ENCODE results near the gene ATG4A. TPM values are rescaled to one million over a fixed set of nuclear protein-coding genes. Genes with fewer than 3 reads are reported as not detected.

ATG4A gene
- total and polyA plus RNA-seq, 2 donors (not counting 1 experiment from before 2014, with no cell fraction given) = 13.5 to 13.8 TPM

DNA sequence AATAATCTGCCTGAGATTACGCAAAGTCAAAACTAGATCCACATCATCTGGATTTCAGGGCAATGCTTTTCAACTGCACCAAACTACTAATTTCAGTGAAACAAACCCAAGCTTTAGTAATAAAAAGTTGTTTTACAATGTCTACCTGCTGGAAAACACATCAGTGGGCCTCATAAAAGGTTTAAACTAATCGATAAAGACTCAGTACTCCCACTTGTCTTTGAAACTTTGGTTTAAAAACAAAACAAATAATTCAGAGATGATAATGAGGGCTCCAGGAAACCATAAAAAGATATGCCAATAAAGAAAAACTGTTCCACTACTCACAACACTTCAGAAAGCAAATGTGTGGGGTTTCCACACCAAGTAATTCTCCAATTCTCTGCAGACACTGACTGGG, 10.5 kb upstream of the ATG4A start:
- Histone ChIP-seq H3K4me2 (ENCODE audit: extremely low read depth, insufficient read depth, low read length) (no peak overlapping the region), H4K20me1 (ENCODE audit: control insufficient read depth, extremely low read depth, insufficient read depth, low read length) (no peaks in the 10 kb centered on the region)

GRCh38 chrX:108087792-108088191, 3.8 kb upstream of the ATG4A start:
- DNase-seq (ENCODE audit: low read depth in 2 of 2) = no peak
- H2AFZ ChIP-seq (ENCODE audit: low read length) = no peak overlapping the region
- H3K27ac ChIP-seq (ENCODE audit: insufficient read depth, low read length) = no peak overlapping the region
- peaks cover 3% of the 10 kb centered on the region for H3K36me3 ChIP-seq (ENCODE audit: control insufficient read depth, insufficient read depth, low read length)
- H3K4me1 ChIP-seq (ENCODE audit: control insufficient read depth, extremely low read depth, insufficient read depth, low read length) = no peaks in the 10 kb centered on the region
- peaks cover 11% of the 10 kb centered on the region for H3K79me2 ChIP-seq (ENCODE audit: control insufficient read depth, insufficient read depth, low read length)
- H3K4me2 ChIP-seq (ENCODE audit: extremely low read depth, insufficient read depth, low read length) = no peak overlapping the region
- no peak overlapping the region for H3K4me3 ChIP-seq (replicated peaks in 1 of 4; ENCODE audit: control extremely low read depth in 1 of 4, insufficient read depth in 1 of 4, low read depth in 3 of 4, low read length in 4 of 4)
- H3K27me3 ChIP-seq (ENCODE audit: control insufficient read depth, insufficient read depth, low read length) = no peaks in the 10 kb centered on the region
- H3K9me3 ChIP-seq (ENCODE audit: control insufficient read depth, insufficient read depth, low read depth, low read length) = no peaks in the 10 kb centered on the region
- H4K20me1 ChIP-seq (ENCODE audit: control insufficient read depth, extremely low read depth, insufficient read depth, low read length) = no peaks in the 10 kb centered on the region
- TF ChIP-seq EZH2 (IDR thresholded peaks at IDR 0.05; ENCODE audit: low read length, missing control alignments) (no peak), CTCF (conservative IDR thresholded peaks at IDR 0.05 in 1 of 2, IDR thresholded peaks at IDR 0.05 in 1 of 2; ENCODE audit: low read depth in 1 of 2, low read length in 2 of 2) (no peak)
- H3K9ac ChIP-seq (ENCODE audit: insufficient read depth, low read length) = no peak overlapping the region

More for the DNA sequence above, 10.5 kb upstream of the ATG4A start:
- TF ChIP-seq EZH2 (IDR thresholded peaks at IDR 0.05; ENCODE audit: low read length, missing control alignments) (no peak), CTCF (conservative IDR thresholded peaks at IDR 0.05 in 1 of 2, IDR thresholded peaks at IDR 0.05 in 1 of 2; ENCODE audit: low read depth in 1 of 2, low read length in 2 of 2) (no peak)
- DNase-seq (ENCODE audit: low read depth in 2 of 2) = no peak
- Histone ChIP-seq H3K9me3 (ENCODE audit: control insufficient read depth, insufficient read depth, low read depth, low read length) (no peaks in the 10 kb centered on the region), H3K79me2 (ENCODE audit: control insufficient read depth, insufficient read depth, low read length) (no peaks in the 10 kb centered on the region), H3K27me3 (ENCODE audit: control insufficient read depth, insufficient read depth, low read length) (no peaks in the 10 kb centered on the region), H3K36me3 (ENCODE audit: control insufficient read depth, insufficient read depth, low read length) (no peaks in the 10 kb centered on the region), H3K4me1 (ENCODE audit: control insufficient read depth, extremely low read depth, insufficient read depth, low read length) (no peaks in the 10 kb centered on the region), H2AFZ (ENCODE audit: low read length) (no peak overlapping the region), H3K9ac (ENCODE audit: insufficient read depth, low read length) (no peak overlapping the region), H3K27ac (ENCODE audit: insufficient read depth, low read length) (no peak overlapping the region), H3K4me3 (replicated peaks in 1 of 4; ENCODE audit: control extremely low read depth in 1 of 4, insufficient read depth in 1 of 4, low read depth in 3 of 4, low read length in 4 of 4) (no peak overlapping the region)

DNA sequence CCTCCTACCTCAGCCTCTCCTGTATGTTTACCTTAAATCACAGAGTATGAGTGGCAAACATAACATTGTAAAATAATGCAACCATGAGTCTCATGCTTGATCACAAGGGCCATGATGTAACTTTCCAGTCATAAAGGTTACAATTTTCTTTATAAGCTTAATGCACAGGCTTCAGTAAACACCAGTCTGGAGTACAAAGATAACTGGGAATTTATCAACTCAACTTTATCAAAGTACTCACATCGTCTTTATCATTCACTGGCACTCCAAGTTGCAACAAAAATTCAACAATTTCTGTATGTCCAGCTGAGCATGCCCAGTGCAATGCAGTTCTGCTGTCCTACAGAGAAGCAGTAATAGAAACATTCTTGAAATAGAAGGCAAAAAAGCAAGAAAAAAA, 3.1 kb upstream of the ATG4A start:
- H3K9me3 ChIP-seq (ENCODE audit: control insufficient read depth, insufficient read depth, low read depth, low read length) = no peaks in the 10 kb centered on the region
- H3K27ac ChIP-seq (ENCODE audit: insufficient read depth, low read length) = no peak overlapping the region
- no peak for DNase-seq (ENCODE audit: low read depth in 2 of 2)
- H3K9ac ChIP-seq (ENCODE audit: insufficient read depth, low read length) = no peak overlapping the region
- H3K27me3 ChIP-seq (ENCODE audit: control insufficient read depth, insufficient read depth, low read length) = no peaks in the 10 kb centered on the region
- no peak overlapping the region for H2AFZ ChIP-seq (ENCODE audit: low read length)
- peaks cover 3% of the 10 kb centered on the region for H3K36me3 ChIP-seq (ENCODE audit: control insufficient read depth, insufficient read depth, low read length)
- TF ChIP-seq CTCF (conservative IDR thresholded peaks at IDR 0.05 in 1 of 2, IDR thresholded peaks at IDR 0.05 in 1 of 2; ENCODE audit: low read depth in 1 of 2, low read length in 2 of 2) = no peak
- no peak overlapping the region for H3K4me2 ChIP-seq (ENCODE audit: extremely low read depth, insufficient read depth, low read length)
- no peaks in the 10 kb centered on the region for H3K4me1 ChIP-seq (ENCODE audit: control insufficient read depth, extremely low read depth, insufficient read depth, low read length)
- H3K4me3 ChIP-seq (replicated peaks in 1 of 4; ENCODE audit: control extremely low read depth in 1 of 4, insufficient read depth in 1 of 4, low read depth in 3 of 4, low read length in 4 of 4) = no peak overlapping the region
- no peaks in the 10 kb centered on the region for H4K20me1 ChIP-seq (ENCODE audit: control insufficient read depth, extremely low read depth, insufficient read depth, low read length)
- H3K79me2 ChIP-seq (ENCODE audit: control insufficient read depth, insufficient read depth, low read length) = peaks cover 11% of the 10 kb centered on the region
